Measurements from ENCODE around the gene CEACAM18.

CEACAM18 gene

GRCh38 chr19:51531349-51532315 lies 53.3 kb downstream of the CEACAM18 start, which contains the start of gene SIGLEC6:
SIGLEC6 (minus strand) TSS chr19:51531670; CDS start chr19:51531648, 22 bp downstream.
- peak; percentile 15 for DNase-seq (ENCODE audit: low spot score)

- DNase-seq (ENCODE audit: low spot score) = no peak
Observed at GRCh38 chr19:51535535-51535934, 57.2 kb downstream of the CEACAM18 start.

GRCh38 chr19:51539821-51540366 lies 61.6 kb downstream of the CEACAM18 start:
- DNase-seq (ENCODE audit: low spot score) = no peak

Measured in CD4-positive, alpha-beta T cell treated with Interleukin-15 for 4 hours (primary cell).